ENCODE data around the gene LHCGR.

DNA sequence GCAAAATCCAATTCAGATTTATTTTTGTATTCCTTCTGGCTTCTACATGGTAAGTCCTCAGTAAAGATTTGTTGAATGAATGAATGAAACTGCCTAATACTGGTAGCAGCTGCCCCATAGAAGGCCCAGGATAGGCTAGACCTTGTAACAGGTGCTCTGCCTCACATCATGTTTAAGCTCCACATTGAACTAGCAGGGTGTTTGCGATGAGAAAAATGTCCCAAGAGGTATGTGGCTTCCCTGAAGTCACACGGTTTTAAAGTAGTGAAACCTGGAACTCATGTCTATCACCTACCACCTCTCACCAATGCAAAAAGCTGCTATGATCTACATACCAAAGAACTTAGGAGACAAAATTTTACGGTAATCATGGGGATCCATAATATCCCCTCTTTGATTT lies 765 bp upstream of the LHCGR start:
- TF ChIP-seq RFX5 (IDR thresholded peaks at IDR 0.05; ENCODE audit: low read depth, low read length) (no peak), TAF15 (IDR thresholded peaks at IDR 0.05; ENCODE audit: low read depth, low read length, poor library complexity, severe bottlenecking) (no peak), MXD4 (CRISPR knock-in tag; IDR thresholded peaks at IDR 0.05) (no peak), SP2 (CRISPR knock-in tag; IDR thresholded peaks at IDR 0.05) (no peak), BCL6 (CRISPR knock-in tag; IDR thresholded peaks at IDR 0.05) (no peak), POLR2A (IDR thresholded peaks at IDR 0.05; ENCODE audit: insufficient read depth in 1 of 2, low read depth in 2 of 2, low read length in 2 of 2) (no peak), ZNF546 (CRISPR knock-in tag; conservative IDR thresholded peaks at IDR 0.05) (no peak)
- TF ChIP-seq, protein P1, sequence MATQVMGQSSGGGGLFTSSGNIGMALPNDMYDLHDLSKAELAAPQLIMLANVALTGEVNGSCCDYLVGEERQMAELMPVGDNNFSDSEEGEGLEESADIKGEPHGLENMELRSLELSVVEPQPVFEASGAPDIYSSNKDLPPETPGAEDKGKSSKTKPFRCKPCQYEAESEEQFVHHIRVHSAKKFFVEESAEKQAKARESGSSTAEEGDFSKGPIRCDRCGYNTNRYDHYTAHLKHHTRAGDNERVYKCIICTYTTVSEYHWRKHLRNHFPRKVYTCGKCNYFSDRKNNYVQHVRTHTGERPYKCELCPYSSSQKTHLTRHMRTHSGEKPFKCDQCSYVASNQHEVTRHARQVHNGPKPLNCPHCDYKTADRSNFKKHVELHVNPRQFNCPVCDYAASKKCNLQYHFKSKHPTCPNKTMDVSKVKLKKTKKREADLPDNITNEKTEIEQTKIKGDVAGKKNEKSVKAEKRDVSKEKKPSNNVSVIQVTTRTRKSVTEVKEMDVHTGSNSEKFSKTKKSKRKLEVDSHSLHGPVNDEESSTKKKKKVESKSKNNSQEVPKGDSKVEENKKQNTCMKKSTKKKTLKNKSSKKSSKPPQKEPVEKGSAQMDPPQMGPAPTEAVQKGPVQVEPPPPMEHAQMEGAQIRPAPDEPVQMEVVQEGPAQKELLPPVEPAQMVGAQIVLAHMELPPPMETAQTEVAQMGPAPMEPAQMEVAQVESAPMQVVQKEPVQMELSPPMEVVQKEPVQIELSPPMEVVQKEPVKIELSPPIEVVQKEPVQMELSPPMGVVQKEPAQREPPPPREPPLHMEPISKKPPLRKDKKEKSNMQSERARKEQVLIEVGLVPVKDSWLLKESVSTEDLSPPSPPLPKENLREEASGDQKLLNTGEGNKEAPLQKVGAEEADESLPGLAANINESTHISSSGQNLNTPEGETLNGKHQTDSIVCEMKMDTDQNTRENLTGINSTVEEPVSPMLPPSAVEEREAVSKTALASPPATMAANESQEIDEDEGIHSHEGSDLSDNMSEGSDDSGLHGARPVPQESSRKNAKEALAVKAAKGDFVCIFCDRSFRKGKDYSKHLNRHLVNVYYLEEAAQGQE (IDR thresholded peaks at IDR 0.05; ENCODE audit: borderline replicate concordance in 1 of 2, low read depth in 1 of 2, low read length in 2 of 2): no peak
- TF ChIP-seq, protein P2, sequence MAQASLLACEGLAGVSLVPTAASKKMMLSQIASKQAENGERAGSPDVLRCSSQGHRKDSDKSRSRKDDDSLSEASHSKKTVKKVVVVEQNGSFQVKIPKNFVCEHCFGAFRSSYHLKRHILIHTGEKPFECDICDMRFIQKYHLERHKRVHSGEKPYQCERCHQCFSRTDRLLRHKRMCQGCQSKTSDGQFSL (CRISPR knock-in tag; IDR thresholded peaks at IDR 0.05): no peak

Measured in HepG2 (cell line).